ENCODE results near the gene FAM240A. TPM values are rescaled to one million over a fixed set of nuclear protein-coding genes. Genes with fewer than 3 reads are reported as not detected.

The FAM240A gene
- total and polyA plus RNA-seq, 10 of the 15 experiments (the other 5 are each of a cell fraction or from before 2014, with no cell fraction given), result not detected

GRCh38 chr3:46642971-46643370 lies 30.6 kb downstream of the FAM240A start (continued):
- TF ChIP-seq ZBTB33 (IDR thresholded peaks at IDR 0.05) (no peak), BCL3 (IDR thresholded peaks at IDR 0.05; ENCODE audit: borderline replicate concordance, insufficient read depth, low read depth, low read length, poor library complexity, severe bottlenecking) (no peak), E4F1 (IDR thresholded peaks at IDR 0.05; ENCODE audit: borderline replicate concordance, partially characterized antibody) (no peak), DPF2 (IDR thresholded peaks at IDR 0.05) (no peak), CHD4 (IDR thresholded peaks at IDR 0.05) (no peak), NBN (IDR thresholded peaks at IDR 0.05) (no peak), ZNF274 (IDR thresholded peaks at IDR 0.05; ENCODE audit: insufficient read depth, insufficient read length) (no peak), HDAC2 (IDR thresholded peaks at IDR 0.05) (no peak)
- TF ChIP-seq, protein P1, sequence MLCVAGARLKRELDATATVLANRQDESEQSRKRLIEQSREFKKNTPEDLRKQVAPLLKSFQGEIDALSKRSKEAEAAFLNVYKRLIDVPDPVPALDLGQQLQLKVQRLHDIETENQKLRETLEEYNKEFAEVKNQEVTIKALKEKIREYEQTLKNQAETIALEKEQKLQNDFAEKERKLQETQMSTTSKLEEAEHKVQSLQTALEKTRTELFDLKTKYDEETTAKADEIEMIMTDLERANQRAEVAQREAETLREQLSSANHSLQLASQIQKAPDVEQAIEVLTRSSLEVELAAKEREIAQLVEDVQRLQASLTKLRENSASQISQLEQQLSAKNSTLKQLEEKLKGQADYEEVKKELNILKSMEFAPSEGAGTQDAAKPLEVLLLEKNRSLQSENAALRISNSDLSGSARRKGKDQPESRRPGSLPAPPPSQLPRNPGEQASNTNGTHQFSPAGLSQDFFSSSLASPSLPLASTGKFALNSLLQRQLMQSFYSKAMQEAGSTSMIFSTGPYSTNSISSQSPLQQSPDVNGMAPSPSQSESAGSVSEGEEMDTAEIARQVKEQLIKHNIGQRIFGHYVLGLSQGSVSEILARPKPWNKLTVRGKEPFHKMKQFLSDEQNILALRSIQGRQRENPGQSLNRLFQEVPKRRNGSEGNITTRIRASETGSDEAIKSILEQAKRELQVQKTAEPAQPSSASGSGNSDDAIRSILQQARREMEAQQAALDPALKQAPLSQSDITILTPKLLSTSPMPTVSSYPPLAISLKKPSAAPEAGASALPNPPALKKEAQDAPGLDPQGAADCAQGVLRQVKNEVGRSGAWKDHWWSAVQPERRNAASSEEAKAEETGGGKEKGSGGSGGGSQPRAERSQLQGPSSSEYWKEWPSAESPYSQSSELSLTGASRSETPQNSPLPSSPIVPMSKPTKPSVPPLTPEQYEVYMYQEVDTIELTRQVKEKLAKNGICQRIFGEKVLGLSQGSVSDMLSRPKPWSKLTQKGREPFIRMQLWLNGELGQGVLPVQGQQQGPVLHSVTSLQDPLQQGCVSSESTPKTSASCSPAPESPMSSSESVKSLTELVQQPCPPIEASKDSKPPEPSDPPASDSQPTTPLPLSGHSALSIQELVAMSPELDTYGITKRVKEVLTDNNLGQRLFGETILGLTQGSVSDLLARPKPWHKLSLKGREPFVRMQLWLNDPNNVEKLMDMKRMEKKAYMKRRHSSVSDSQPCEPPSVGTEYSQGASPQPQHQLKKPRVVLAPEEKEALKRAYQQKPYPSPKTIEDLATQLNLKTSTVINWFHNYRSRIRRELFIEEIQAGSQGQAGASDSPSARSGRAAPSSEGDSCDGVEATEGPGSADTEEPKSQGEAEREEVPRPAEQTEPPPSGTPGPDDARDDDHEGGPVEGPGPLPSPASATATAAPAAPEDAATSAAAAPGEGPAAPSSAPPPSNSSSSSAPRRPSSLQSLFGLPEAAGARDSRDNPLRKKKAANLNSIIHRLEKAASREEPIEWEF (IDR thresholded peaks at IDR 0.05; ENCODE audit: insufficient replicate concordance, low read depth, low read length), result no peak

Data from GM12878 (cell line).